HG03571 (cell line): ENCODE measurements around the gene UBL4A.

Experiments used
- ATAC-seq: cut with Tn5 transposase; IDR thresholded peaks from one replicate; pipeline ENCODE4 v1.9.1; 2021; ENCODE audit not compliant: unreplicated experiment

UBL4A gene

GRCh38 chrX:154486396-154487207 is at the start of gene UBL4A:
UBL4A (minus strand) TSS chrX:154486615; CDS start chrX:154486584, 31 bp downstream.
- ATAC-seq, result no peak

GRCh38 chrX:154535892-154536291 is 49.5 kb upstream of the UBL4A start:
- ATAC-seq, result no peak

- peak; percentile 83 for ATAC-seq
Measured at GRCh38 chrX:154534526-154535322, 48.3 kb upstream of the UBL4A start.

DNA sequence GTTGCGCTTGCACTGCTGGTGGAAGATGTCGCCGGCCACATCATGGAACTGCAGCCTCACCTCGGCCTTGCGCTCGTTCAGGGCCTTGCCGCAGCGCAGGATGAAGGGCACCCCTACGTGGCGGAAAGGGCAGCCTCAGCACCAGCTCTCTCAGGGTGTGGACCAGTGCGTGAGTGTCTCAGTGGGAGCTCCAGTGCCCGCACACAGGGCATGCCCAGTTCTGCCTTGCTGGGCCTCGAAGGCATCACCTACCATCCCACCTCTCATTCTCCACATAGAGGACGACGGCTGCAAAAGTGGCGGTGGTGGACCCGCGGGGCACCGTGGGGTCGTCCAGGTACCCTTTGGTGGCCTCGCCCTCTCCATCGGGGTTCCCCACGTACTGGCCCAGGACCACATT is 46.3 kb upstream of the UBL4A start:
- ATAC-seq, result no peak

GRCh38 chrX:154531626-154532025 is 45.2 kb upstream of the UBL4A start:
- no peak for ATAC-seq

- no peak for ATAC-seq
Measured at GRCh38 chrX:154530286-154530685, 43.9 kb upstream of the UBL4A start.

DNA sequence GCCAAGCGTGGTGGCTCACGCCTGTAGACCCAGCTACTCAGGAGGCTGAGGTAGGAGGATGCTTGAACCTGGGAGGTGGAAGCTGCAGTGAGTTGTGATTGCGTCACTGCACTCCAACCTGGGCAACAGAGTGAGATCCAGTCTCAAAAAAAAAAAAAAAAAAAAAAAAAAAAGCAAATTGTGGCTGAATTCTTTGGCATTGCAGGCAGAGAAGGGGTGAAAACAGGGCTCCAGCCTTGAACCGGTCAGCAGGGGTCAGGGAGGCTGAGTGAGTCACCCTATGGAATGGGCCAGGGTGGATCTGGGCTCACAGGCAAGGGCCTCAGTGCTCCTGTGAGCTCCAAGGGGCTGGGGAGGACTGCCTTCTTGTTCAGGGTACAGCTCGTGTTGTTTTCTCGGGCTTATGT is 42.8 kb upstream of the UBL4A start:
- no peak for ATAC-seq

DNA sequence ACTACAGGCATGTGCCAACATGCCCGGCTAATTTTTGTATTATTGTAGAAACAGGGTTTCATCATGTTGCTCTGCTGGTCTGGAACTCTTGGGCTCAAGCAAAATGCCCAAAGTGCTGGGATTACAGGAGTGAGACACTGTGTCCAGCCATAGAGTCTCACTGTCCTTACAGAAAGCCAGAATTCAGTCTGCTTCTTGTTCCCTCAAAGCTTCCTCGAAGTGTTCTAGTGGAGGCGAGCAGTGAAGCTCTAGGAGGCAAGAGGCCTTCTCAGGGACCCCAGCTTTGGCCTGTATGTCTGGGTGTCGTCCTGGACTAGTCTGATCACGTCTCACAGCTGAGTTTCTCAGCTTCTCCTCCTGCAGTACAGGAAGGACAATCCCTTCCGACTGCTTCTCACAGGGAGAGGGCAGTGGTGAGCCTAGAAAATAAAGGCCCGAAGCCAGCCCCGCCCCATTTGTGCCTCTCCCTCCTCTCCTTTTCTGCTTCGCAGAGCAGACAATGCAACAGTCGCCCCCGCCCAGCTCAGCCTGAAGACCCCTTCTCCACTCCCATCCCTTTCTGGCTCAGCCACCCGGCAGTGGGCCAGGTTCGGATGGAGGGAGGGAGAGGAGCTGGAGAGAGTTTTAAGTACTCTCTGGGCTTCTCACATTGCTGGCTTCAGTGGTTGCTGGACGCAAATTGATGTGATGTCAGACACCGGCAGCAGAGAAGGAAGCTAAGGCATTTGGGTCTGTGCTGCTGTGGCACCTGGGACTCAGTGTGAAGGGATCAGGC is 40.7 kb upstream of the UBL4A start:
- ATAC-seq, result peak; percentile 80

GRCh38 chrX:154525606-154526490 is 39.4 kb upstream of the UBL4A start:
- no peak for ATAC-seq

DNA sequence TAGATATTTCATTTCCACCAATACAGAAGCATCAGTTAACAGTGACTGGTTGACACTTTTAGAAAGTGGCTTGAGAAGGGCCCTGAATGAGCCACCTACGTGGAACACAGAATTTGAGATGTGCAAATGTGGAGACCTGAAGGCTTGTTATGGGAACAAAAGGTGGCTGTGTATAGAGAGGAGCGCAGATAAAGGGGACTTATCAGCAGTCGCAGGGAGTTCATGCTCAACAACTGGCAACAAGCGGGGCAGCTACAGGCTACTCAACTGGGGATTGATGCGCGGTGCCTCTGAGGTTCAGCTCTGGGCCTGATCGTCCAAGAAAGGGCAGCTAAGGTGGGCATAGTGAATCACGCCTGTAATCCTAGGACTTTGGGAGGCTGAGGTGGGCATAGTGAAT is 33.0 kb upstream of the UBL4A start:
- no peak for ATAC-seq

DNA sequence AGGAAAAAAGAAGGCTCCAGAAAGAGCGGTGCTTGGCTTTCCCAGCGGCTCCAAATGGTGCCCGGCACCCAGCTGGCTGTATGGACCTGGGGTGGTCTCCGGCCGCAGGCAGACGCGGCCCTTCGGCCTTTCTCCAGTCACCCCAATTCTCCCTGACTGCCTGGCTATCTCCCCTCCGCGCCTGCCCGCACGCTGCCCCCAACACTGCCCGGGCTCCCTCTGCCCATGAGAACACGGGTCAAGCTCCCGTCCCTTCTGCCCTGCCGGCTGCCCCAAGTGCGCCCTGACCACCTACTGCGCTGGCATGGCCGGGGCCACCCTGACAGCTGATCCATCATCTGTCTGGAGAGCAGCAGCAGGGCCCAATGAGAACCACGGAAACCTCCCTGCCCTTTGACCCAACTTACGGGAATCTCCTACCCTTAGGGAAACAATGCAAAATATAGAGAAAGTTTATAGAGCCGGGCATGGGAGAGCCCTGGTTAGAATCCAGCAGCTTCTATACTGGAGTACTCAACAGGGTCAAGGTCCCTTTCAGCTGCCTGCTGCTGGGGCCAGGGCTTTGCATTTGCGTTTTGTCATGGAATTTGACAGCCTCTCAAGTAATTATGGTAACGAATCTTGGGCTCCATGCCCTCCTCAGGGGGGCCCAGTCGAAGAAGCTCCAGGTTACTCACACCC is 30.8 kb upstream of the UBL4A start:
- no peak for ATAC-seq

- ATAC-seq, result no peak
Measured at GRCh38 chrX:154516656-154517100, 30.3 kb upstream of the UBL4A start.

DNA sequence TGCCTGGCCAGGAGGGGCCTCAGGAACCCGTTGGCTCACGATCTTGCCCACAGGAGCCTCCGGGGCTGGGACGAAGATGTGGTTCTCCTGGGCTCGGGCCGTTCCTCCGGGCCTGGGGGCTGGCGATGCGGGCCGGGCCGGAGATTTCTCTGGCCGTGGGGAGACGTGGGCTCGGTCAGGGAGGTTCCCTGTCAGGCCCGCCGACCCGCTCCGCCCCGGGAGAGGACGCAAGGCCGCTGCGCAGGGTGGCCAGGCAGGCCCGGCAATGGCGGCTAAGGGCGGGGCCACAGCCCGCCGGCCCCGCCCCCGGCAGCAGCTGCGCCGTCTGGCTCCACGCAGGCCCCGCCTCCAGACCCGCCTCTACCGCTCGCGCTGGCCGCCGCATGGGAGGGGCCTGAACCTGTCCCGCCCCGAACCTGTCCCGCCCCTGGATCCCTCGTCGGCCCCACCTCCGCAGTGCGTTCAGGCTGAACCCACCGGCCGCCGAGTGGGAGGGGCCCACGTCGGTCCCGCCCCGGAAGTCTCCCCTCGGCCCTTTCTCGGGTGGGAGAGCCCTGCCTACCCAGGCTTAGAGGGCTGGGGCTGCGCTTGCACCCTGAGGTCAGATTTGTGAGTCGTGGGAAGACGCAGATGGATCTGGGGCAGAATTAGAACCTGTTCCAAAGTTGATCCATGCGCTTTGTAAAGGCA is 29.7 kb upstream of the UBL4A start, which contains the start of gene FAM3A:
TSS of gene FAM3A (minus strand) at position 267 of the 690 bp plus-strand sequence. CDS start 460 bp downstream, outside the sequence.
- peak; percentile 88 for ATAC-seq

- no peak for ATAC-seq
Measured at GRCh38 chrX:154515090-154515965, 28.9 kb upstream of the UBL4A start.

GRCh38 chrX:154513716-154514115 is 27.3 kb upstream of the UBL4A start:
- no peak for ATAC-seq

DNA sequence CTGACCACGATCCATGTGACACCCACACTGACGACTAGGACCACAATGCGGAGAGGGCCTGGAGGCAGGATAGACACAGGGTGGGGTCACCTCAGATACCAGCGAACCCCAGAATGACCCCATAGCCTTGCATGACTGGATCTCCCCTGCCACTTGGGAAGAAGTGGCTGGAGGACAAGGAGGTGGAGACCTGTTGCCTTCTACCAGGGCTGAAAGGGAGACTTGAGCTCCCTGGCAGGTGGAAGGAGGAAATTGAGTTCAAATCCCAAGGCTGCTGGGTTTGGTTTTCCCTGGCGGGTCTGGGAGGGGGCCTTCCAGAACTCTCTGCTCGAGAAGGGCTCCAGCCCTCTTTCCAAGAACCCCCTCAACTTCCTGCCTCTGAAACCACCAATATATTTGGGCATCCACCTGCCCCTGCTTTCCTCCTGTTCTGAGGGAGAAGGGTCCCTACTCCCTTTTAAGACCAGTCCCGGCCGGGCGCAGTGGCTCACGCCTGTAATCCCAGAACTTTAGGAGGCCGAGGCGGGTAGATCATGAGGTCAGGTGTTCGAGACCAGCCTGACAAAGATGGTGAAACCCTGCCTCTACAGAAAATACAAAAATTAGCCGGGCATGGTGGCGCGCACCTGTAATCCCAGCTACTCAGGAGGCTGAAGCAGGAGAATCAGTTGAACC is 26.6 kb upstream of the UBL4A start:
- no peak for ATAC-seq

DNA sequence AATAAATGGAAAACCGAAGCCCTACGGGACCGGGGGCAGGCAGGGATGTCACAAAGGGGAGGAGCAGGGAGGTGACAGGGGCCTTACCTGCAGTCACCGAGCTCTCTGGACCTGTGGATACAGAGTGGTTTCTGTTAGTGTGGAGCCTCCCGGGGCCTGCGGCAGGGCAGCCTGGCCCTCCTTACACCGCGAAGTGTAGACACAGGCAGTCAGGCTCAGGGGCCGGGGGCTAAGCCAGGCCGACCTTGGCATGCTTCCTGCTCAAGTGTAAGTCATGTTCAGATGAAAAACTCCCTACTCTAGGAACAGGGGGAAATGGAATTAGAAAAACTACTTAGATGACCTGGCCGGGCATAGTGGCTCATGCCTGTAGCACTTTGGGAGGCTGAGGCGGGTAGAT is 25.3 kb upstream of the UBL4A start:
- ATAC-seq, result no peak

GRCh38 chrX:154509455-154509854 is 23.0 kb upstream of the UBL4A start:
- ATAC-seq, result no peak
